Measurements from ENCODE around the gene SH3BP2. TPM values are rescaled to one million over a fixed set of nuclear protein-coding genes. Genes with fewer than 3 reads are reported as not detected.
"Not testable (repeated sequence)": the region's sequence is repeated elsewhere in the genome, so short reads cannot be mapped to it uniquely, and the experiment has no call there.

SH3BP2 gene
- total RNA-seq, 1 donor from 2014 or later: 12.5 TPM

DNA sequence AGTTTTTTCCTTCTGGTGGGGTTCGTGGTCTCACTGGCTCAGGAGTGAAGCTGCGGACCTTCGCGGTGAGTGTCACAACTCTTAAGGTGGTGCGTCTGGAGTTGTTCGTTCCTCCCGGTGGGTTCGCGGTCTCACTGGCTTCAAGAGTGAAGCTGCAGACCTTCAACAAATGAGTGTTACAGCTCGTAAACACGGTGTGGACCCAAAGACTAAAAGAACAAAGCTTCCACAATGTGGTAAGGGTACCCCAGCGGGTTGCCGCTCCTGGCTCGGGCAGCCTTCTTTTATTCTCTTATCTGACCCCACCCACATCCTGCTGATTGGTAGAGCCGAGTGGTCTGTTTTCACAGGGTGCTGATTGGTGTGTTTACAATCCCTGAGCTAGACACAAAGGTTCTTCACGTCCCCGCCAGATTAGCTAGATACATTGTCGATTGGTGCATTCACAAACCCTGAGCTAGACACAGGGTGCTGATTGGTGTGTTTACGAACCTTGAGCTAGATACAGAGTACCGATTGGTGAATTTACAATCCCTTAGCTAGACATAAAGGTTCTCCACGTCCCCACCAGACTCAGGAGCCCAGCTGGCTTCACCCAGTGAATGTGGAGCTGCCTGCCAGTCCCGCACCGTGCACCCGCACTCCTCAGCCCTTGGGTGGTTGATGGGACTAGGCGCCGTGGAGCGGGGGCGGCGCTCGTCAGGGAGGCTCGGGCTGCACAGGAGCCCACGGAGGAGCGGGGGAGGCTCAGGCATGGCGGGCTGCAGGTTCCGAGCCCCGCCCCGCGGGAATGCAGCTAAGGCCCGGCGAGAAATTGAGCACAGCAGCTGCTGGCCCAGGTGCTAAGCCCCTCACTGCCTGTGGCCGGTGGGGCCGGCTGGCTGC is 30.2 kb upstream of the SH3BP2 start:
- DNase-seq (ENCODE audit: low read depth in 2 of 2): not testable (repeated sequence)

GRCh38 chr4:2763511-2763967 is 29.3 kb upstream of the SH3BP2 start:
- no peak for DNase-seq (ENCODE audit: low read depth in 2 of 2)

DNA sequence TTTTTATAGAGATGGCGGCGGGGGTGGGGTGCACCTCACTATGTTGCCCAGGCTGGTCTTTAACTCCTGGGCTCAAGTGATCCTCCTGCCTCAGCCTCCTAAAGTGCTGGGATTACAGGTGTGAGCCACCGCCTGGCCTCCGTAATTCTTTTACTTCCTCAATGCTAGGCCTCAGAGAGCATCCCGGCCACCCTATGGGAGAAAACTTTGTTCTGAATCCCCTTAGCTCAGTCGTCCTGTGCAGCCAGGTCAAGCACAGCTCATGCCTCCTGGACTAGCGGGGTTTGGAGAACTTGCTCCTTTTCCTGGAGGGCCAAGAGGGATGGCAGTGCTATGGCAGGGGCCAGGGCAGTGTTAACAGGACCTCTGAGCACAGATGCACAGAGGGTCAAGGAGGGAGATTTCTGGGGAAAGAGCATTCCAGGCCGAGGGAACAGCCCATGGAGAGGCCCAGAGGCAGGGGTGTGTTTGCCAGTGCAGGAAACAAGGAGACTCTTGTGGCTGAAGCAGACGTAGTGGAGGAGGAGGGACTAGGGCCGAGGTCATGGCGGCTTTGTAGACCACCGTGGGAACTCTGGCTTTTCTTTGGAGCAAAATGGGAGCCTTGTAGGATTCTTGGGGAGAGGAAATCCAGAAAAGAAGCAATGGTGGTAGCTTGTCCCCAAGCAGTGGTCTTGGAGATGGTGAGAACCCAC is 26.9 kb upstream of the SH3BP2 start:
- no peak for DNase-seq (ENCODE audit: low read depth in 2 of 2)

DNA sequence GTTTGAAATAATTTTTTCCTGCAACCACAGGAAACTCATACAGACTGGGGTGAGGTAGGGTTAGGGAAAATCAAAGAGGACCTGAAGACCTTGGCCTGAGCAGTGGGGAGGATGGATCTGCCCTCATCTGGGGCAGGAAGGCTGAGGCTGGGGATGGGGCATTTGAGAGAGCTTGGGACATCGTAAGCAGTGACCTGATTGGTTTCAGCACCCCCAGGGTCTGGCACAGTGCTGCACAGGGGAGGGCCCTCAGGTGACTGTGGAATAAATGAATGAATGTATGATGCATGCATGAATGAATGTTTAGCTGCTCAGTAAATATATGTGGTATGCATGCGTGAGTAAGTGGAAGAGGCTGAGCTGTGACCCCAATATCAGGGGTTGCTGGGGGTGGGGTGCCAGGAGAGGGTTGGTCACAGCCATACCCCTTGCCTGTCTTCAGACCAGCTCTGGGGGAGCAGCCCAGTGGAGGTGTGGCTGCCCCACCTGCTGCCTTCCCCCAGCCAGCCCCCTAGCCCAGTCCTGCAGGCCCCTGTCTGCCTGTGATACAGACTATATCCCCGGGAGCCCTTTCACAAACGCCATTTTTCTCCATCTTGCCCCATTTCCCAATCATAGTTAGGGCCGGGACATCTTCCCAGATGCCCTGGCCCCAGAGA is 25.7 kb upstream of the SH3BP2 start:
- DNase-seq (ENCODE audit: low read depth in 2 of 2): no peak

DNA sequence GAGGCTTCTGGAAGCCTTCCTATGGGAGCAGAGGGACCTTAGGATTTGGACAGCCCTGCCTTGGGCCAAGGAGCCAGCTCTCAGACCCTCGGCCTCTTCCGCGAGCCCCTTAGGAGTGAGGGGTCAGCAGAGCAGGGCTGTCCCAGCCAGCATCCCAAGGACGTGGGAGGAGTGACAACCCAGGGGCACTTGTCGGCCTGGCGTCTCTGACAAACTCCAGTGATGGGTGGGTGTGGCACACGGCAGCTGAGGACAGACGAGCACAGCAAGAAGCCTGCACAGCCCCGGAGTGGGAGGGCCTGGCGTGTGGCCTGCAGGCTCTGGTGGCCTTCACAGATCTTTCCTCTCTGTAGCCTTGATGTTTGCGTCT is 25.2 kb upstream of the SH3BP2 start:
- no peak for DNase-seq (ENCODE audit: low read depth in 2 of 2)

- no peak for DNase-seq (ENCODE audit: low read depth in 2 of 2)
These were observed 24.8 kb upstream of the SH3BP2 start for GRCh38 chr4:2768124-2768523.

DNA sequence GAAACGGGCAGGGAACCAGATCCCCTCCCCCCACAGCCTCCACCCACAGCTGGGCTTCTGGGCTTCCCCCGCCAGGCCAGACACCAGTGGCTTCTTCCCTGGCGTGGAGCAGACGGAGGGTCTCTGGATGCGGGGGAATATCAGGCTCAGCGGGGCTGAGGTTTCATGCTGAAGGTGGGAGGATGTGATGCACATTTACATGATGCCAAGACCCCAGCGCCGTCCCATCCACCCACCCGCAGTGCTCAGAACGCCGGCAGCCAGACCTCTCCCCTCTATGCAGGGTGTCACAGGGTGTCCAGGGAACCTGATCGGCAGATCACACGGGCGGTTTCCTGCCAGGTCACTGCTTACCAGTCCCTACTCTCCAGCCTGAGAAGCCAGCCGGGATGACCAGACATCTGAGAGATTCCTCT is 24.0 kb upstream of the SH3BP2 start:
- no peak for DNase-seq (ENCODE audit: low read depth in 2 of 2)

DNA sequence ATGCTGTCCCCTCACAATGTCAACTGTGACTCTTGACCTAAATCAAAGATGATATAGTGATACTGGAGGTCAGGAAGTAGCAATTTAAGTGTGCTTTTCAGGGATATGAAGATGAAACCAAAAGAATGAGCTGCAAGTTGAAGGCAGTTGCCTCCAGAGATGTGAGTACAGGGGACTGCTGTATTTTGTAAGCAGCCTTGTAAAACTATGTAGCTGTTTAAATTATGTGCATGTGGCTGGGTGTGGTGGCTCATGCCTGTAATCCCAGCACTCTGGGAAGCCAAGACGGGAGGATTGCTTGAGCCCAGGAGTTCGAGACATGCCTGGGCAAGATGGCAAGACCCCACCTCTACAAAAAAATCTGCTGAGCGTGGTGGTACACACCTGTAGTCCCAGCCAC is 21.6 kb upstream of the SH3BP2 start:
- no peak for DNase-seq (ENCODE audit: low read depth in 2 of 2)

DNA sequence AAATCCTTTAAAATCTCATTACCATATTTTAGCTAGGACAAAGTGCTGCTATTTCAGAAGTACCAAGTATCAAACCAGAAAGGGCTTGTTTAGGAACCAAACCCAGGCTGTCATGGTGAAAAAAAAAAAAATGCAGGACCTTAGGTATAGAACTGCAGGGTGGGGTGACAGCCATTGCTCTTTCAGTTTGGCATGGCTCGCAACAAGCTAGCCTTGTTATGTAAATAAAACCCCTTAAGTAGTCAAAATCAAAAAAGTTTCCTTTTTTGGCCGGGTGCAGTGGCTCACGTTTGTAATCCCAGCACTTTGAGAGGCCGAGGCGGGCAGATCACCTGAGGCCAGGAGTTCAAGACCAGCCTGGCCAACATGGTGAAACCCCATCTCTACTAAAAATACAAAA is 12.2 kb upstream of the SH3BP2 start:
- DNase-seq (ENCODE audit: low read depth in 2 of 2): not testable (repeated sequence)

- no peak for DNase-seq (ENCODE audit: low read depth in 2 of 2)
These were observed 11.0 kb upstream of the SH3BP2 start for GRCh38 chr4:2781911-2782310.

GRCh38 chr4:2783790-2784189 is 9.1 kb upstream of the SH3BP2 start:
- DNase-seq (ENCODE audit: low read depth in 2 of 2): no peak

DNA sequence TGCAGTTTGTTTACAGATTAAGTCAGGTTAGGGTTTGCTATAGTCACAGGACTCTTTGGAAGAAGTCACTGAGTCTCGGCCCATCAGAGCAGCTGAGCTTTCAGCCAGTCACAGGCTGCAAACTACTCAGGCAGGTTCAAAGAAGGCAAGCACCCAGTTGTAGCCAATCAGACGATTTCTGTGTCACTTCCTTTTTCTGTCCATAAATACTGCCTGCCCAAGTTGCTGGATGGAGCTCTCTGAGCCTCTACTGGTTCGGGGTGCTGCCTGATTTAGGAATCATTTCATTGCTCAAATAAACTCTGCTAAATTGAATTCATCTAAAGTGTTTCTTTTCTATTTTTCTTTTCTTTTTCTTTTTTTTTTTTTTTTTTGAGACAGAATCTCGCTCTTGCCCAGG is 7.3 kb upstream of the SH3BP2 start:
- DNase-seq (ENCODE audit: low read depth in 2 of 2): no peak

GRCh38 chr4:2786152-2786671 is 6.7 kb upstream of the SH3BP2 start:
- DNase-seq (ENCODE audit: low read depth in 2 of 2): no peak

DNA sequence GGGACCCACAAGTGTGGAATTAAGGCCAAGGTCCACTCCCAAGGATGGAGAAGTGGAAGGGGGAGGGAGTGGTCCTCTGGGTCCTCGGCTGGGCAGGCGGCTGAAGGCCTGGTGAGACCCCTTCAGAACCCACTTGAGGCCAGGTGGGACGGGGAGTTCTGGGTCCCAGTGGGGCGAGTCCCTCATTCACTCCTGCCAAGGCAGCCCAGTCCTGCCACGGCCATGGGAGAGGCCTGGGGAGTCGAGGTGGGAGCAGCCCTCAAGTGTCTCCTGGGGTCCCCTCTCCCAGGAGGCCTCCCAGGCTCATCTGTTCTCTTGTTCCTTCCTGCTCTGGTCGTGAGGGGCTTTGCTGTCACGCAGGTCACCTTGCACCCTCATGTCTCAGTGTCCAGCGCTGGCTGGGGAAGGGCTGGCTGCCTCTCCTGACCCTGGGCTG is 6.1 kb upstream of the SH3BP2 start:
- no peak for DNase-seq (ENCODE audit: low read depth in 2 of 2)

DNA sequence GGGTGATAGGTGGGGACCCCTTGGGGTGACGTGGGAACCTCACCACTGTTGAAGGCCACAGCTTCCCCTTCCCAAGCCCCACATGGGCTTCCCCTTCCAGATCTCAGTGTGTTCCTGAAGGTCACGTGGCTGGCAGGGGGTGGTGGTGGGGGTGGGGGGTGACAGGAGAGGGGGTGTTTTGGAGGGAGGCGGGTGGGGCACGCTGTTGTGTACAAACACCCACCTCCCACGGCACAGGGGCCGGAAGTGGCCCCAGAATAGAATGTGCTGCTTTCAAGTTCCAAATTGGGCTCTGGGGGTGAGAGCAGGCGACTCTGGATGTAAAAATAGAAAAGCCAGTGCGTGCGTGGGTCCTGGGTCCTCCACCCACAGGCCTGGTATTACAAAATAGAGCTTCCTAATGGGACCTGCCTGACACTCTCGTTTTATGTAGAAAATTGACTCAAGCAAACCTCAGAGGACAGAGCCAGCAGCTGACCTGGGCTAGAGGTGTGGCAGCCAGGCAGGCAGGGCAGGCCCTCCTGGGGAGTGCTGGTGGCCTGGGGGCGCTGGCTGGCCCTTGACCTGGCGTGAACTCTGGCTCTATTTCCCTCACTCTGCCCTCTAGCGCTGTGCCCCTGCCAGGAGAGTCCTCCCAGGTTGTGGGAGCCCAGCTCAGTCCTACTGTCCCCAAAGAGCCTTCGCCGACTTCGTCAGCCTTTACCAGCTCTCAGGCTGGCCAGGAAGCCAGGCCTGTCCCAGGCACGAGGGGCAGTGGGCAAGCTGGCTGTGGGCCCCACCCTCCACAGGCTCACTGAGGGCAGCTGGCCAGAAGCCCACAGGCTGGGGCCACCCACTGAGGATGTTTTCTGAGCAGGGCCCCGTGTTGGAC is 5.4 kb upstream of the SH3BP2 start:
- DNase-seq (ENCODE audit: low read depth in 2 of 2): no peak

DNA sequence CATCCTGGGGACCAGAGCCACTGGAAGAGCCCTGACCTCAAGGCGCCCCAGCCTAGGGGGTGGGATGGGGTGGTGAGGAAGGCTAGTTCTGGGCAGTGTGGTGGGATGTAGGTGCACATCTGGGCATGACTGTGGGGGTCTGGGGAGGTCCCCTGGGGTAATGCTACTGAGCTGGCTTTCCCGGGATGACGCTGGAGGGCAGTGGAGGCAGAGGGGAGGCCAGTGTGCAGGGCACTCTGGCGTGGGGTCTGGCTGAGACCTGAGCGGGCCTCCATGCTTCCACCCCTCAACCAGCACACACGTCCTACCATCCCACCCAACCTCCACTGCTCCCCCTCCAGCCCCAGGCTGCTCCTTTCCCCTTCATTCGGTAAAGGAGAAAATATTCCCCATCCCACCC is 4.8 kb upstream of the SH3BP2 start:
- DNase-seq (ENCODE audit: low read depth in 2 of 2): no peak

GRCh38 chr4:2788532-2789103 is 4.3 kb upstream of the SH3BP2 start:
- no peak for DNase-seq (ENCODE audit: low read depth in 2 of 2)

DNA sequence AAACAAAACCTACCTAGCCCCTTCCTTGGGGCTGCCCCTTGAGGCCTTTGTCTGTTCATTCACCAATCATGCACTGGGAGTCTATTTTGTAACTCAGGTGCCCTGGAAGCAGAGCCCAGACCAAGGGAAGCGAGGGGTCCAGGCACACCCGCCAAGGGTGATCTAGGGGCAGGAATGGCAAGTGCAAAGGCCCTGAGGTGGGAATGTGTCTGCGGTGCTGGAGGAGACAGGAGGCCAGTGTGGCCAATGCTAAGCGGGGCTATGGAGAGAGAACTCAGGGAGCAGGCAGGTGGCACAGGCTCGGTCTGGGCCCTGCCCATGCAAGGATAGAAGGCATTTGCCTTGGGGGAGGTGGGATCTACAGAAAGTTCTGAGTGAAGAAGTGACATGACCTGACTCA is 3.5 kb upstream of the SH3BP2 start:
- no peak for DNase-seq (ENCODE audit: low read depth in 2 of 2)

DNA sequence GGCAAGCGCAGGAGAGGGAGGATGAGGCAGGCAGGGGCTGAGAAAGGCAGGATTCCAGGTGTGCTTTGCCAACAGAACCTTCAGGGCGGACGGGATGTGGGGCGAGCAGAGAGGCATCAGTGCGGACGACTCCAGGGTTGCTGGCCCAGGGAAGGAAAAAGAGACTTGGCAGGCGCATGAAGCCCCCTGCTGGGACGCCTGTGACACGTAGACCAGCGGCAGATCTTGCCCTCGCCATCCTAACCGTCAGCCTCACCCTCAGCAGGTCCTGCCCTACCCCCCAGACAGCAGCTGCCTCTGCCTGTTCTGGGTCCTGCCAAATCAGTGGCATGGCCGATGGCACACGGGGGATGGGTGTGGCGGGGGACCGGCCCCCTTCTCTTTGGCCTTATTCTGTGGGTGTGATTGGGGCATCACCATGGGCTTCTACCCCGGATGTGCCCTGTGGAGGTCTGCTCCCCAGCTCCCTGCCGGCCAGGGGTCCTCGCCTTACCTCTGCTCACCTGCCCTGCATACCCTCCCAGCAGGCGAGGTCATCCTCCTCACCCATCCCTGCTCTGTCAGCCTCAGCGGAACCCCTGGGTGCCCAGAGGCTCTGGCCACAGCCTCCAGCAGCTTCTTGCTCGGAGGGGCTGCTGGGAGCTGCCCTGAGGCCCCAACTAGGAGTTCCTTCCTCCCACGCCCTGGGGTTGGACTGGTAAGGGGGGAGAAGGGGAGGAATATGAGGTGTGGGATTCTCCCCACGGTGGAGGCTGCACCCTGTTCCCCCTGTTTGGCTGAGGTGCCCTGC is 2.9 kb upstream of the SH3BP2 start:
- DNase-seq (ENCODE audit: low read depth in 2 of 2): no peak
